Mucosa of descending colon (tissue), 3 donors: ENCODE measurements around the gene CACNG1. TPM values are rescaled to one million over a fixed set of nuclear protein-coding genes. Genes with fewer than 3 reads are reported as not detected.

Source experiments
- ATAC-seq: fragments of 200-7000 bp; cut with Tn5 transposase; one replicate; pipeline ENCODE4 v1.9.1; 2020; ENCODE audit warnings: mild to moderate bottlenecking, moderate library complexity
- DNase-seq, 3 donors: peaks; one replicate each; pipeline ENCODE4 v3.0.0-alpha.2; 2020
- H3K36me3 ChIP-seq: fragments of 200-600 bp; one replicate; pipeline ENCODE4 v1.8.0; 2021; ENCODE audit warnings: low read depth, mild to moderate bottlenecking
- H3K4me1 ChIP-seq: fragments of 200-600 bp; one replicate; pipeline ENCODE4 v1.8.0; 2021; ENCODE audit warnings: low read depth, mild to moderate bottlenecking
- H3K4me3 ChIP-seq: fragments of 200-600 bp; one replicate; pipeline ENCODE4 v1.8.0; 2021; ENCODE audit warnings: mild to moderate bottlenecking
- H3K9me3 ChIP-seq: fragments of 200-600 bp; one replicate; pipeline ENCODE4 v1.8.0; 2021; ENCODE audit warnings: mild to moderate bottlenecking
- CTCF ChIP-seq: fragments of 200-600 bp; IDR thresholded peaks from one replicate; pipeline ENCODE4 v1.8.0; 2022; ENCODE audit warnings: antibody characterized with exemption, mild to moderate bottlenecking
- intact Hi-C, 2 donors: fragments of 100-400 bp; cut with DNase I in 1 of 2; cut with micrococcal nuclease in 1 of 2; formaldehyde crosslinking; loops; one replicate each; pipeline versions ENCODE4 v1.11.0 to v1.11.1; 2022; cut with DNase I, micrococcal nuclease
- total RNA-seq, 3 donors: library from RNA; stranded (reverse); fragmentation: NEBNext Ultra II Directional in 2 of 3; extraction: Animal tissue kit (Norgen Biotek cat#: 25700) in 2 of 3; gene quantifications; one replicate each; pipeline versions ENCODE4 v1.2.1 to v1.2.4, GENCODE V29; 2021 to 2023
- donor health status: DM: no; HTN: no; CAD: no; lungs with moderate emphysema.
- donor health status: DM: no; HTN: no; CAD: no.
- donor health status: DM: no; HTN: yes; CAD: no.

CACNG1 gene
- total RNA-seq, 3 donors from 2014 or later = not detected

GRCh38 chr17:67052720-67053437, 8.5 kb downstream of the CACNG1 start:
- Histone ChIP-seq H3K9me3 (peaks cover 16% of the 10 kb centered on the region), H3K4me1 (peaks cover 12% of the 10 kb centered on the region), H3K36me3 (no peaks in the 10 kb centered on the region), H3K4me3 (no peak overlapping the region)
- intact Hi-C loops = no loop called here
- no peak for TF ChIP-seq CTCF
- DNase-seq (peak in 2 of 3 donors; percentile 51 to 61), ATAC-seq (peak; percentile 23)

GRCh38 chr17:67053438-67054000, 9.2 kb downstream of the CACNG1 start:
- Histone ChIP-seq H3K36me3 (no peaks in the 10 kb centered on the region), H3K4me1 (peaks cover 12% of the 10 kb centered on the region), H3K4me3 (no peak overlapping the region), H3K9me3 (peaks cover 12% of the 10 kb centered on the region)
- ATAC-seq = no peak
- no peak for TF ChIP-seq CTCF
- DNase-seq = no peak
- intact Hi-C loops = no loop called here

- no peak for TF ChIP-seq CTCF
- intact Hi-C loops = no loop called here
- Histone ChIP-seq H3K36me3 (no peaks in the 10 kb centered on the region), H3K4me1 (peaks cover 12% of the 10 kb centered on the region), H3K9me3 (peaks cover 6% of the 10 kb centered on the region), H3K4me3 (no peak overlapping the region)
- ATAC-seq (no peak), DNase-seq (no peak)
Measured at GRCh38 chr17:67054011-67054591, 9.7 kb downstream of the CACNG1 start.

GRCh38 chr17:67054608-67055007, 10.3 kb downstream of the CACNG1 start:
- Histone ChIP-seq H3K4me3 (no peak overlapping the region), H3K9me3 (peaks cover 1% of the 10 kb centered on the region), H3K36me3 (no peaks in the 10 kb centered on the region), H3K4me1 (peaks cover 12% of the 10 kb centered on the region)
- TF ChIP-seq CTCF = no peak
- ATAC-seq (no peak), DNase-seq (no peak)
- intact Hi-C loops = no loop called here

- ATAC-seq = no peak
- no peak for TF ChIP-seq CTCF
- Histone ChIP-seq H3K36me3 (no peaks in the 10 kb centered on the region), H3K4me3 (no peak overlapping the region), H3K9me3 (no peaks in the 10 kb centered on the region), H3K4me1 (peaks cover 12% of the 10 kb centered on the region)
- no peak for DNase-seq
- intact Hi-C loops = no loop called here
Measured at GRCh38 chr17:67055041-67055443, 10.7 kb downstream of the CACNG1 start.
